RCC 7860 (cell line): Measurements from ENCODE around the gene KCNJ16.
A peak's percentile ranks its signal among the peaks of the same experiment; 100 is the strongest.

ENCODE experiments used
- DNase-seq: peaks from one replicate; pipeline ENCODE4 v3.0.0-alpha.2; 2015; ENCODE audit warnings: low spot score
- FAIRE-seq: peaks from 2 replicates; lab custom pipeline; 2012; peaks lifted over from hg19 to GRCh38; lab: Jason Lieb, UNC

KCNJ16 gene

DNA sequence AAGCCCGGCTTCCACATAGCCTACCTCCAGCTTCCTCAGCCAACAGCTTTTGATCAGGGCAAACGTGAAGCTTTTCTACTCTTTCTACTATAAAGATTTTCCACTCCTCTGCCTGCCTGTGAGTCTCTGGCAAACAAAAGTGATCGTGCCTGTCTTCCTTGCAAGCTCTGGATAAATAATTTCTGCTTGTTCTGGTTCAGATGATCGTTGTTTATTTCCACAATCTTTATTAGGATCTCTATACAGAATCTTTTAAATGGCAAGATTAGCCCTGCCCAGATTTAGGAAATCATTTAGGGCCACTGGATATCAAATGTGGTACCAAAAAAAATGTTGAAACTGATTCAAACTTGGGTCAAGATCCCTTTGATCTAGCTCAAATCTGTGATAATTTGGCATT, 20.4 kb downstream of the KCNJ16 start:
- FAIRE-seq (no peak), DNase-seq (no peak)

DNA sequence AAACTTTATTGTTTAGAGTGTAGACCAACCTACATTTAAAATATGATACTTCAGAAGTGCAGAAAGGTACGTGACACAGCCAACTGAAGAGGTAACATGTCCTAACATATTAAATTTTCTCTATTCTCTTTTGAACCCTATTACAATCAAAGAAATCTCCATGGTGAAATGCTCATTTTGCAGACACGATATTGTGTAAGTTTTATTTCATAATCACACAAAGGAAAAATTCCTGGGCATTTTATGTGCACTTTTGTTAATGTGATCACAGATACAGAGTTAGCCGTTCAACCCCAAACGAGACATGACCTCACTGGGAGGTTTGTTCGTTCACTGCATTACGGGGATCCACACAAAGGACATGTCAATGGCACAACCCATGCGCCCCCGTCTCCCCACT, 21.8 kb downstream of the KCNJ16 start:
- FAIRE-seq (no peak), DNase-seq (no peak)

DNA sequence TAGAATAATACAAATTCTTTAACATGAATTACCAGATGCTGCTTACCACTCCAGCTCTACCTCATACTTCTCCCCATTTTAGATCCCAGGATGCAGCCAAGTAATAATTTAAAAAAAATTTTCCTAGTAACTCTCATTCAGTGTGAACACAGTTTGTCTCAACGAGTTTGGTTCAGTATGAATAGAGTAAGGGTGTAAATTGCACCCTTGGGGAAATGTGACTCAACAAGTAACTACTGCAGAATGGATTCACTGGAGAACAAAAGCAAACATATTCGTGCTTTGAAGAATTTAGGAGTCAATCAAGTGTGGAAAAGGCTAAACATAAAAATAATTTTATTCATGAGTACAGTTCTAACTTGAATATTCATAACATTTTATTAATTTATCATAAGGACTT, 23.0 kb downstream of the KCNJ16 start:
- FAIRE-seq (peak; percentile 40), DNase-seq (no peak)

DNA sequence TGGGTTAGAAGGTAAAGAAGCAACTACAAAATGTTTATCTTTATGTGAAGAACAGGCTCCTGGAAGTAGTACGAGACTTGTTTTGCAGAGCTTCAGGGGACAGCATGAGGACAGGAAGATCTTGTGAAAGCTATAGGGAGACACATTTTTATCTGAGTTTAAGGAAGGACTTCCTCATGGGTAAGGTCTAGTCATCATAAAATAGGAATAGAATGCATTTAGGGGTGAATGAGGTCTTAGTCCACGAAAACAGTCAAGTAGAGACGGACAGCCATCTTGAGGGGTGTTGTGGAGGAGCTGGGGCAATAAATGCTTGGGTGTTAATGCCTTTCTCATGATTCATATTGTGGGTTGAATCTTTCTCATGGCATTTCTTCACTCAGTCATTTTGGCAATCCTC, 24.3 kb downstream of the KCNJ16 start:
- no peak for FAIRE-seq

DNA sequence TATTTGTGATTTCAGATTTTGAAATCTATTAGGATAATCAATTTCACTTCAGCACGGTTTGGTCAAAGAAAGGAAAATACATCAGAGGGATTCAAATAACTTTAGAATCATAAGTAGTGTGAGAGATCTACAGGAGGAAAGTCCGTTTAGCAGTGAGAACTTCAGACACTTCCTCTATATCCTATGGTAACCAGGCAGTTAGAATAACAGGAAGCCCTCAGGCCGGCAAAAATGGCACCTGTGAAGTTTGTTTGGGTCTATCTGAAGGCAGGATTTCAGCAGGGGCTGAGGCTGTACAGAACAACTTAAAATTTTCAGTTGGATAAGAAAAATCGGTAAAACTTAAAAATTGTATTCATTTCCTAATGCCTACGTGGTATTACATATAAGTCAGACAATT, 24.9 kb downstream of the KCNJ16 start:
- DNase-seq (no peak), FAIRE-seq (no peak)

More for the DNA sequence above, 24.3 kb downstream of the KCNJ16 start:
- DNase-seq = no peak

DNA sequence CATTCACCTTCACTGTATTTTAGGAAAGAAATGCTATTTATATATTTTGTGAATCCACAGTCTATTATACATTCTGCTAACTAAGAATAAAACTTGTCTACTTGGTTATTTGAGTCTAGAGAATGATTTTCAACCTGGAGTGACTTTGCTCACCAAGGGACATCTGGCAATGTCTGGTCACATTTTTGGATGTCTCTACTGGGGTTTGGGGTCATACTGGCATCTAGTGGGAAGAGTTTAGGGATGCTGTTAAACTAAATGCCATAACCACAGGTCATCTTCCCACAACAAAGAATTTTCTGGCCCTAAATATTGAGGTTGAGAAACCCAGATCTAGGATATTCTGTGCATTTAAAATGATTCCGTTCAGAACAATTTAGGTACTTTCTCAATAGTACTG, 26.0 kb downstream of the KCNJ16 start:
- no peak for FAIRE-seq
- DNase-seq = no peak

DNA sequence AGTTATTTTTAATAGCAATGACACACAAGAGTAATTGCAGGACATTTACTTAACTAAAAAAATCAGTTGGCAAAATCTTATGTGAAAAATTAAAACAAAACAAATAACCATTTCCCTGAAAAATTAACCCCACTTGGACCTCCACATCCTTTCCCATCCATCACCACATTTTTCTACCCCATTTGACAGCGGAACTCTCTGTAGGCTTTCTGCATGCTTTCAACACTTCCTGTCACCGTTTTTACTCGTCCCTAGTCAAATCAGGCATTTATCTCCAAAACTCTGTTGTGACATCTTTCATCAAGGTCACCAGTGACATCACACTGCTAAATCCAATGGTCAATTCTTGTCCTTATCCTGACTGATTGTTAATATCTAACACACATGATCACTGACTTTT, 27.5 kb downstream of the KCNJ16 start:
- no peak for FAIRE-seq
- no peak for DNase-seq

DNA sequence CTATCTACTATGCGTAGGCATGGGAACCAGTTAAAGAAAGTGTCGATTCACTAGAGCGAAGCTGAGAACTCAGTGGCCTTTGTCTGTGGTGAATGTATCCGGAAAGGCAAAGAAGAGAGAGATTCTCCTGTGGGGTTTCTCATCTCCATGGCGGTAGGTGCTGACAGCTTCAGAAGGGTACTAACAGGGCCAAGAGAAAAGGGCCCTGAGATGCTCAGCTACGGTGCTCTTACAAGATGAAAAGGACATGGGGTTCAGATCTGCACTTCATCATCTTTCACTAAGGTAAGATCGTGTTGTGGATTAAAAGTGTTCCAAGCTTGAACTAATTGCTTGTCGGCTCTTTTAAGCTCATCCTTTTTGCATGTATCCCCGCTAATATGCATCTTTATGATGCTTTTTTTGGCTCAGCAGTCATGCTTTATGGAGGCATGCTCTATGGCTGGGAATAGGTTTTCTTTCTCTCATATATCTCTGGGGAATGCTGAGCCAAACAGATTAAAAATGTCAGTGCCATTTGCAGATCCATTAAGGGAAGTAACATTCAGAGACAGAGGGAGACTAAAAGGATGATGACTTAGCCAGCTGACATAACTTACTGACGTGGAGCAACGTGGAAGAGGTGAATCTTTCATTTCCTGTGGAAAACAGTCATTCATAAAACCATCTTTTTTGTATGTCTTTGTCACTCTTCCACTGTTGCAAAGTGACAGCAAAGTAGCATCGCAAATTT, 29.9 kb downstream of the KCNJ16 start:
- DNase-seq (no peak), FAIRE-seq (no peak)

DNA sequence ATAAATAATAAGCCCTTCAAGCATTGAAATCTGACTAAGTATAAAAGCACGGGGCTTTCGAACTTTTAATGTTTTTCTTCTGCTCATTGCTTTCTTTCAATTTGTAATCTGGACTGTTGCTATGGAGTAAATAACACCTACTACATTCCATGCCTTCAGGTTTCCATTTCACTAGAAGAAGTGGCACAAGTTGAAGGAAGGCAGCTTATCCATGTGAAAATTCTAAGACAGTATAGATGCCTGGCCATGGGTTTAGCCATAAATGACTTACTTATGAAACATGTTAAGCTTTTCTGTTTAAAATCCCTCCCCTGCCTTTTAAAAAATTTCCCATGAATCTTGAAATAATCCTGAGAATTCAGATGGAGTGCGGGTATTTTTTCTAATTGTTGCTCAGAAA, 30.6 kb downstream of the KCNJ16 start:
- no peak for FAIRE-seq
- no peak for DNase-seq

DNA sequence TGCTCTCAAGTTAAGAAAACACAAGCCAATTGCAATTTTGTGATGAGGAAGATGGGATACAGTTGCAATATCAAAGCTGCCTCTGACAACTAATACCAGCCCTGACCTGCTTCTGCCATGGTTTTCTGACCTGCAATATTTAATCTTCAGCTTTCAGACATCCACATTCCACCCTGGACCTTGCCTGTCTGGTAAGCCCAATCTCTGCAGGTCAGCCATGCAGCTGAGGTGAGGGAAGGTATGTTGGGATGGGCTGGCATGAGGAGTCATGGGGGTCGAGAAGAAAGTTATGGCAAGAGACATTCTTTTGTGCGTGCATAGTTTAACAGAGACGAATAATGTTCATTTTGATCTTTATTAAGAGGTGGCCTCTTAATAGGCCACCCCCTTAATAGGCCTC, 31.5 kb downstream of the KCNJ16 start:
- DNase-seq = no peak
- no peak for FAIRE-seq

DNA sequence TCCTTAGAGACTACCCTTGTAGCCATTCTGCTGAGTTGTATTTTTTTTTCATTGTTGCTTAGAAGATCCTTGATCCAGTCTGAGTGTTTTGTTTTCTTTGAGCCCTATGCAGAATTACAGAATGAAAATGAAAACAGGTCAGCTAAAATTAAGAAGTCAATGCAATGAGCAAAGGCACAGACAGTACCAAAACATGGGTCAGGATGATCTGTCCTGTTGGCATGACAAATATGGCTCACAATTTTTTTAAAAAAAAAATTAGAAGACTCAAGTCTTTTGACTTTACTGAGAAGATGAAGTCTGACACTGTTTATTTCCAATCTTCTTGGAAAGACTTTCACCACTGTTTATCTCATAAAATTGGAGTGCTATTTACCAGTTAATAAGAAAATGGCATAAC, 32.4 kb downstream of the KCNJ16 start:
- FAIRE-seq (no peak), DNase-seq (no peak)

DNA sequence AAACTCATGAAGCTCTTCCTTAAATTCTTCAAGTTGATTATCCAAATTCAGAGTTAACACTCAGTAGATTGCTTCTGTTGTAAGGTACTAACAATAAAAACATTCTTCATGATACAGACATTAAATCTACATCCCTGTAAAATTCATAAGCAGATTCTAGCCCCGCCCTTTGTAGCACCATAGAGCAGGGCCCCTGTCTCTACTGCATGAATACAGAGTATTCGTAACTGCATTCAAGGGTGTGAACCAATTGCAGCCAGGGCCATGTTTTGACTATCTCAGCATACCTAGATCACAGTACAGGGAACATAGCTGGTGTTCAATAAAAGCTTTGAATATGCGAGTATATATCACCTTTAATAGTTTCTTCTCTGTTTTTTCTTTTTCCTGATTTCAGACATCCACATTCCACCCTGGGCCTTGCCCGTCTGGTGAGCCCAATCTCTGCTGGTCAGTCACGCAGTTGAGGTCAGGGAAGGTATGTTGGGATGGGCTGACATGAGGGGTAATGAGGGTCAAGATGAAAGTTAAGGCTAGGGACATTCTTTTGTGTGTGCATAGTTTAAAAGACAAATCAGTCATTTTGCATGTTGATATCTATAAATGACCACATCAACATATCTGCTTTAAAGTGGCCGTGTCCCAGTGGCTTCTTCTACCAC, 33.0 kb downstream of the KCNJ16 start:
- DNase-seq = no peak
- FAIRE-seq = no peak

DNA sequence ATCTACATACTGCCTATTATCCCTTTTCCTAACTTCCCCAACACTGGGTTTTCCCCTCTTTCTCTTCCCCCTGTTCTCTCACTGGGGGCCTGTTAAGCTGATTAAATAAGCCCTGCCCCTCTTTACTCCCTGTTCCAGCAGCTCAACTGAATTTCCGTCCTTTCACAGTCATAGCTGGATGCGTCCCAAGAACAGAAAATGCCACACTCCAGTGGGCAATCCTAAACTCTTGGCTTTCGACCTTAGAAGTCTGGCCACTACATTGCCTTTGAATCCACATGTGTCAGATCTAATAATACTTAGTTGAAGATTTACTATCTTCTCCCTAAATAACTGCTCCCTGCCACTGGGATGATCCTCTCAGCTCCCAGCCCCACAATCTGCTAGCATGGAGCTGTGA, 34.5 kb downstream of the KCNJ16 start:
- FAIRE-seq (peak; percentile 97), DNase-seq (peak; percentile 80)

DNA sequence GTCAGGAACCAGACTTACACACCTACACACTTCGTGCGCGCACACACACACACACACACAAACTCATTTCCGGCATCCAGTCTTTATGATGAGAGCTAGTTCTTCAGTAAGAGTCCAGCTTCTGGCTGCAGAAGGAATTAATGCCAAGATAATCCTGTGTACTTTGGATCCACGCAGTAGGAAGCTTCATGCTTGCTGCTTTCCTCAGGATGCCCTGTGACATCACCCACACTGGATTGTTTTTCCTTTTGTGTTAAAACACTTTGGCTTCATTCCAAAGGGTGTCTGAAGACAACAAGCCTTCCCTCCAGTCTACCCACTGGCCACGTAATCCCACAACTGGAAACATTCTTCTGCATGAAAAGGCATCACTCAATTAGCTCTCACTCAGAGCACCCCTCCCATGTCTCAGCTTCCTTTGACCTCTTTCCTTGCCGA, 35.4 kb downstream of the KCNJ16 start:
- peak; percentile 77 for DNase-seq
- peak; percentile 57 for FAIRE-seq

DNA sequence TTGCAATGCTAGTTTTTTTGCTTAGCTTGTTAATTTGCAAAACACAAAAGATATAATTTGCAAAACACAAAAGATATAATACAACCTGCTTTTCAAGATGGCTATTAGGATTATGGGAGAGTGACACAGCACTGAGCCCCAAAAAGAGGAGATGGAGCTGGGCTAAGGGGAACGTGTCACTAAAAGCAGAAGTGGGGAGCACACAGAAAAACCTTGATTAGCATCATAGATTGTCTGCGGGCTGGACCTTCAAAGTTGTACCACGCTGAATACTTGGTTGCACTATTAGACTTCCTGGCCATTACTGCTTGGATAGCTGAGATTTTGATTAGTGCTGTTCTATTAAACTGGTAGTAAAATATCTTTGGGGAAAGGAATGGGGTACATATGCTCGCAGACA, 36.2 kb downstream of the KCNJ16 start:
- FAIRE-seq = no peak
- no peak for DNase-seq

DNA sequence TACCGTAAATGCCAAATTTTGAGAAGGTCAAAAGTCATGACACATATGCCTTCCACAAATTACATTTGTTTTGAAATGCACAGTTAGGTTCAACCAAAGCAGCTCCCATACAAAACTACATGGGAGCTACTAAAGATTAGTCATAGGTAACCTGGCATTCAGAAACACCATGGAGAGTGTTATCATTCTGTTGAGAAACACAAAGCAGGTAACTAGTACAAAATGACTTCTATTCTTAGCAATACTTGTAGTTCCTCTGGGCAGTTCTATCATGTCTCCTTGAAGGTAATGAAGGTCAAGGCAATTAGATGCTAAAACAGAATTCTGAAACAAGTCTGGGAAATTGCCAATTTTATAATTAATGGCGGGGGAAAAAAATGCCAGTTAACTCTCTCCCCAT, 39.4 kb downstream of the KCNJ16 start:
- DNase-seq (no peak), FAIRE-seq (no peak)

DNA sequence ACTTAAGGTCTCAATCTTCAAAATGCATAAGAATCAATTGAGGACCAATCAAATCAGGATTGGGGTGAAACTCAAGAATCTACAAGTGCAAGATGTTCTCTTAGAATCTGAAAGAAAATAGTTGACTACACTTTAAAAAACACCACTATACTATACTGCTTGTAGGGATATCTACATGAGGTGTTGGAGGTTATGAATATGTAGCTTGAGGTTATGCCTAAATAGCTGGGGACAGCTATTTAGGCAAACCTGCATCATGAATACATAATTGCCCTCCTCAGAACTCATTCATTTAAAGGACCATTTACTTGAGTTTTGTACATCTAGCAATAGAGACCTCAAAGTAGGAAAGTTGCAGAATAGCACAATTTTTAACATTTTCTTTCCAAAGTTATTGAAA, 40.1 kb downstream of the KCNJ16 start:
- no peak for FAIRE-seq
- no peak for DNase-seq

DNA sequence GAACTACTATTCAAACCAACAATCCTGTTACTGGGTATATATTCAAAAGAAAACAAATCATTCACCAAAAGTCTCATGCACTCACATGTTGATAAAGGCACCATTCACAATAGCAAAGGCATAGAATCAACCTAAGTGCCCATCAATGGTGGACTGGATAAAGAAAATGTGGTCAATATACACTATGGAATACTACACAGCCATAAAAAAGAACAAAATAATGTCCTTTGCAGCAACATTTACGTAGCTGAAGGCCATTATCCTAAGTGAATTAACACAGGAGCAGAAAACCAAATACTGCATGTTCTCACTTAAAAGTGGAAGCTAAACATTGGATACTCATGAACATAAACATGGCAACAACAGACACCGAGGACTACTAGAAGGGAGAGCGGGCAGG, 41.9 kb downstream of the KCNJ16 start:
- no peak for FAIRE-seq

DNA sequence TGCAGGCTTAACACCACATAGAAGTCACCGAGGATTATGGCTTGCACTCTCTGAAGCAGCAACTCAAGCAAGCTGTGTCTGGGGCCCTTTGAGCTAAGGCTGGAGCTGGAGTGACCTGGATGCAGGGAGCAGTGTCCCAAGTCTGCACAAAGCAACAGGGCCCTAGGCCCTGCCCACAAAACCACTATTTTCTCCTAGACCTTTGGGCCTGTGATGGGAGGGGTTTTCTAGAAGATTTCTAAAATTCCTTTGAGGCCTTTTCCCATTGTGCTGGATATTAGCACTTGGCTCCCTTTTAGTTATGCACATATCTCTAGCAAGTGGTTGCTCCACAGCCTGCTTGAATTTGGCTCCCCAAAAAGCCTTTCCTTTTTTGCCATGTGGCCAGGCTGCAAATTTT, 44.5 kb downstream of the KCNJ16 start:
- DNase-seq (no peak), FAIRE-seq (no peak)

More for the DNA sequence above, 41.9 kb downstream of the KCNJ16 start:
- no peak for DNase-seq

DNA sequence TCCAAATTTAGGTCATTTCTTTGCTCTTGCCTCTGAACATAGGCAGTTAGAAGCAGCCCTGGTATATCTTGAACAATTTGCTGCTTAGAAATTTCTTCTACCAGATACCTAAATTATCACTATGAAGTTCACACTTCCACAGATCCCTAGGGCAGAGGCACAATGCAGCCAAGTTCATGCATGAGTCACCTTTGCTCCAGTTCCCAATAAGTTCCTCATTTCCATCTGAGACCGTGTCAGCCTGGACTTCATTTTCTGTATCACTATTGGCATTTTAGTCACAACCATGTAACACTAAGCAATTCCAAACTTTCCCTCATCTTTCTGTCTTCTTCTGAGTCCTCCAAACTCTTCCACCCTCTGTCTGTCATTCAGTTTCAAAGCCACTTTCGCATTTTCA, 45.0 kb downstream of the KCNJ16 start:
- FAIRE-seq (no peak), DNase-seq (no peak)

DNA sequence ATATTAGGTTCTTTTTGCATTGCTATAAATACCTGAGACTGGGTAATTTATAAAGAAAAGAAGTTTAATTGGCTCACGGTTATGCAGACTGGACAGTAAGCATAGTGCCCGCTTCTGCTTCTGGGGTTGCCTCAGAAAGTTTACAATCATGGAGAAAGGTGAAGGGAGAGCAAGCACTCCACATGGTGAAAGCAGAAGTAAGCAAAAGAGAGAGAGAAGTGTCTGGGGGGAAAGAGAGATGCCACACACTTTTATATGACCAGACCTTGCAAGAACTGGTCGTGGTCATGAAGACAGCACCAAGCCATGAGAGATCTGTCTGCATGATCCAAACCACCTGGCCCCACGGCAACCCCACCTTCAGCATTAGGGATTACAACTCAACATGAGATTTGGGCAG, 45.4 kb downstream of the KCNJ16 start:
- FAIRE-seq (no peak), DNase-seq (no peak)

DNA sequence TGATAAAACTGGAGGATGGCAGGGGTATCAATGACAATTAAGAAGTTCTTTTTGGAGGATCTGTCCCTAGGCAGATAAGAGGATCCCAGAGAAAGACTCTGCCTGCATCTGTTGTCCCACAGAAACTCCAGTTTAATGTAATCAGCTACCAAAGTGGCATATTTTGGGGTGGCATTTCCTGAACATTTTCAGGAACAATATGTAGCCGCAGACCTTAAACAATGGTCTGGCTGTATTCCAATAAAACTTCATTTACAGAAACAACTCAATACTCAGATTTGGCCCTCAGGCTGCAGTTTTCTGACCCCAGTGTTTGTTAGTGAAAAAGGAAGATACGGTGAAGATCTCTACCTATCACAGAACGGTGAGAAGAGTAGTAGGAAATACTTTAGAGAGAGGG, 46.1 kb downstream of the KCNJ16 start:
- no peak for FAIRE-seq

DNA sequence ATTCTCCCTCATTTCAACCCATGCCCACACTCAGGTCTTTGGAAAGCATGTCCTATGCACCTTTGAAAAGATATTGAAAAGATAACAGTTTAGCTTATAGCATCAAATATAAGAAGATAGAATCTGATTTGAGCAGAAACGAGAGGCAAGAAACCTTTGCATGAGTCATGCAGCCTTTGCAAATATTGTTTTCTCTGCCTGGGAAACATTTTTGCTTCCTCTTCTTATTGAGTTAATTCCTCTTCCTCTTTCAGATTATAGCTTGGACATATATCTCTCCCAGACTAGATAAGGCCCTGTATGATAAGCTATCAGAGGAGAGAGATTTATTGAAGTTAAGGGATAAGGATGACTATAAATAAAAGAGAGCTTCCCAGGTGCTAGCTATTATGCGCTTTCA, 48.2 kb downstream of the KCNJ16 start:
- DNase-seq (no peak), FAIRE-seq (no peak)

More for the DNA sequence above, 46.1 kb downstream of the KCNJ16 start:
- DNase-seq = no peak
